Fibroblast of lung (primary cell): ENCODE measurements around the gene PNMA8B.

Experiments
- CTCF ChIP-seq, 2 donors: IDR thresholded peaks in 1 of 2; conservative IDR thresholded peaks in 1 of 2; 1 replicate in 1 of 2; 2 replicates in 1 of 2; pipeline ENCODE4 v1.5.1; 2011 to 2012; ENCODE audit warnings: low read length in 2 of 2, control low read depth in 1 of 2, inconsistent platforms in 1 of 2, low read depth in 1 of 2, mild to moderate bottlenecking in 1 of 2
- EZH2 ChIP-seq: IDR thresholded peaks from 2 replicates; pipeline ENCODE4 v1.5.1; 2012; ENCODE audit warnings: low read length, control low read depth, mild to moderate bottlenecking; ENCODE audit errors: missing control alignments

- peak; percentile 23 to 36 for TF ChIP-seq CTCF (conservative IDR thresholded peaks at IDR 0.05 in 1 of 2, IDR thresholded peaks at IDR 0.05 in 1 of 2; ENCODE audit: low read depth in 1 of 2, low read length in 2 of 2)
- peak; percentile 29 for TF ChIP-seq EZH2
Measured at GRCh38 chr19:46489445-46490272, 6.0 kb downstream of the PNMA8B start.
